SJCRH30 (cell line): Measurements from ENCODE around the gene XRCC1. TPM values are rescaled to one million over a fixed set of nuclear protein-coding genes. Genes with fewer than 3 reads are reported as not detected.
"Not testable (repeated sequence)": the region's sequence is repeated elsewhere in the genome, so short reads cannot be mapped to it uniquely, and the experiment has no call there.

Experiments used
- DNase-seq, 2 experiments: peaks; one replicate each; pipeline ENCODE4 v3.0.0-alpha.2; 2015 to 2020
- H3K27ac ChIP-seq: fragments of 250-450 bp; sonication (Bioruptor Pico); 2 replicates; pipeline ENCODE4 v1.5.1; 2020; ENCODE audit warnings: mild to moderate bottlenecking, moderate library complexity
- H3K27me3 ChIP-seq: fragments of 250-450 bp; sonication (Bioruptor Pico); 2 replicates; pipeline ENCODE4 v1.5.1; 2020; ENCODE audit warnings: mild to moderate bottlenecking, moderate library complexity
- H3K36me3 ChIP-seq: fragments of 250-450 bp; sonication (Bioruptor Pico); 2 replicates; pipeline ENCODE4 v1.5.1; 2020; ENCODE audit warnings: mild to moderate bottlenecking, moderate library complexity
- H3K4me1 ChIP-seq: fragments of 250-450 bp; sonication (Bioruptor Pico); 2 replicates; pipeline ENCODE4 v1.5.1; 2020; ENCODE audit warnings: mild to moderate bottlenecking, moderate library complexity
- H3K4me3 ChIP-seq: fragments of 250-450 bp; sonication (Bioruptor Pico); 2 replicates; pipeline ENCODE4 v1.5.1; 2020; ENCODE audit warnings: mild to moderate bottlenecking, moderate library complexity
- H3K9me3 ChIP-seq: fragments of 250-450 bp; sonication (Bioruptor Pico); replicated peaks from 2 replicates; pipeline ENCODE4 v1.5.1; 2020; ENCODE audit warnings: mild to moderate bottlenecking, moderate library complexity
- total RNA-seq: library from RNA; depleted of rRNA; stranded (reverse); fragments of >200 nt; shearing (Covaris generic); gene quantifications from 2 replicates; pipeline ENCODE4 v1.2.3, GENCODE V29; 2014

XRCC1 gene
- total RNA-seq, 1 experiment from 2014 or later = 43.5 TPM

DNA sequence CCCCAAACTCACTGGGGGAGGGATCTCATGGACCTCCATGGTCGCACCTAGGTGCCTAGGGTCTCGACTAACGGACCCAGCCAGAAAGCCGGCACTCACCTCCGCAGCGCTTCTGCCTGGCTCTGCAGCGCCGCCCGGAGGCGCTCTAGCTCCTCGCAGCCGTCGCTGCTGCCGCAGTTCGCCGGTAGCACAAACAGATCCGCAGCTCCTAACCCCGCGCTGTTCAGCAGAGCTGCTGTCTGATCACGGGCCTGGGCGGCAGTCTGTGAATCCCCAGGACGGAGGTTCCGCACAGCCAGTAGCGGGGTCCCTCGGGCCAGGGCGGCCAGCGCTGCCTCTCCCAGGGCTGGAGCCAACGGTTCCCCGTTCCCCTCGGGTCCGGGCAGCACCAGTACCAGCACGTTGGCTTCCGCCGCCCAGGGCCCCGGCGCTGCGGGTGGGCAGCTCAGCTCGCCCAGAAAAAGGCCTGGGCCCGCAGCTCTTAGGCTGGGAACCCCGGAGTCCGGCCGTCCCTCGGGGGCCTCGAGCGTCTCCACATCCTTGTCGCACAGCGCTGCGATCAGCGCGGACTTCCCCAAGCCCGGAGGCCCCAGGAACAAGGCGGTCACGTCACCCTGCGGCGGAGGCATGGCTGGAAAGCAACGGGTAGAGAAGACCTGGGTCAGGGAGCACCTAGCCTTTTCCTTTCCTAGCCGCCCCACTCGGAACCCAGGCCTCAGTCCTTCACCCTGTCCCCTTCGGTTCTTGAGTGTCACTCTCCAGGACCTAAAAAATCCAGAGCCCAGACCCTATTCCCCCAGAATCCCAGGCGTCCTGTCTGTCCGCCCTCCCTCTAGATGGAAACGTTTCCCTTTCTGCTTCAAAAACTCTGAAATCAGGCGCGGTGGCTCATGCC lies 19.6 kb upstream of the XRCC1 start:
- Histone ChIP-seq H3K4me1 (0 out of 2 replicates have a peak, but pooled peaks cover 4% of the 10 kb centered on the region), H3K27me3 (no peaks in the 10 kb centered on the region), H3K27ac (peak overlapping the region; percentile 99), H3K36me3 (no peaks in the 10 kb centered on the region; the same call in 1 of the 2 replicates), H3K4me3 (peak overlapping the region; percentile 64), H3K9me3 (no peaks in the 10 kb centered on the region)
- no peak for DNase-seq

DNA sequence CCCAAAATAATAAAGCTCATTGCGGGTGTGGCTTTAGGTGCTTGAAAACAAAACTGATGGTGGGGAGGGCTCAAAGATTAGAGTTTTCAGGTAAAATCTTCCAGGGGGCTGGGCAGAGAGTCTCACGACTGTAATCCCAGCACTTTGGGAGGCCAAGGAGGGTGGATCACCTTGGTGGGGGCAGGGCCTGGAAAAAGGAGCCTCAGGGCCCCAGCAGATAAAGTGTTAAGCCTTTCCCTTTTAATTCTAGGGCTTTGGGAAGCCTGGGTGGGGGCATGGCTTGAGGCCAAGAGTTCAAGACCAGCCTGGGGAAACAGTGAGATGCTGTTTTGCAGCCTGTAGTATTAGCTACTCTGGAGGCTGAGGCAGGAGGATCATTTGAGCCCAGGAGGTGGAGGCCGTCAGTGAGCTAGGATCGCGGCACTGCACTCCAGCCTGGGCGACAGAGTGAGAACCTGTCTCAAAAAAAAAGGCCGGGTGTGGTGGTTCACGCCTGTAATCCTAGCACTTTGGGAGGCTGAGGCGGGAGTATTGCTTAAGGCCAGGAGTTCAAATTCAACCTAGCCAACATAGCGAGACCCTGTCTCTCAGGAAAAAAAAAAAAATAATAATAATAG lies 18.9 kb upstream of the XRCC1 start:
- no peaks in the 10 kb centered on the region for H3K27me3 ChIP-seq
- DNase-seq = no peak
- no peaks in the 10 kb centered on the region for H3K9me3 ChIP-seq
- no peak overlapping the region for H3K4me3 ChIP-seq
- H3K4me1 ChIP-seq = 0 out of 2 replicates have a peak, but pooled peaks cover 4% of the 10 kb centered on the region
- no peak overlapping the region for H3K27ac ChIP-seq
- H3K36me3 ChIP-seq = no peaks in the 10 kb centered on the region

DNA sequence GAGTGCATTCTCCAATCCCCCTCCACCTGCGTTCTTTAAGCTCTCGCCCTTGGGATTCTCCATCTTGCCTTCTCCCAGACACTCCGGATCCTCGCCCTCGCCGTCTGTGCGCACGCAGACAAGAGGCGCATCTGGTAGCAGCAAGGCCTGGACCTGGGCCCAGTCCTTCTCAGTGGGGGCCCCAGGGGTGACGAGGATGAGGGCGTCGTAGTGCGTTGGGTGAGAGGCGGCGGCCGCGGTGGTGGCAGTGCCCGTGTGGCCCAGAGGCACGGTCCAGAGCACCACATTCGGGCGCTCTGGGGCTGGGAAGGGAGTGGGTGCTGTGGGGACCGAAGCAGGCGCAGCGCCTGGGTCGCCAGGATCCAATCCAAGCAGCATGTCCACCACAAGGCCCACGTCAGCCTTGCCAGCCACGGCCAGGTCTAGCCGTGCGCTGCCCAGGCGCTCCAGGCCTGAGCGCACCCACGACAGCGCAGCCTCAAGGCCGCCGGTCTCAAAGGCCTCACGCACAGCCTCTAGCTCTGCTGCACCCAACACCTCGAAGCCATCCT lies 17.5 kb upstream of the XRCC1 start:
- H3K27ac ChIP-seq = no peak overlapping the region
- no peak overlapping the region for H3K4me3 ChIP-seq
- 0 out of 2 replicates have a peak, but pooled peaks cover 4% of the 10 kb centered on the region for H3K4me1 ChIP-seq
- no peak for DNase-seq
- H3K9me3 ChIP-seq = no peaks in the 10 kb centered on the region
- H3K36me3 ChIP-seq = no peaks in the 10 kb centered on the region
- no peaks in the 10 kb centered on the region for H3K27me3 ChIP-seq

DNA sequence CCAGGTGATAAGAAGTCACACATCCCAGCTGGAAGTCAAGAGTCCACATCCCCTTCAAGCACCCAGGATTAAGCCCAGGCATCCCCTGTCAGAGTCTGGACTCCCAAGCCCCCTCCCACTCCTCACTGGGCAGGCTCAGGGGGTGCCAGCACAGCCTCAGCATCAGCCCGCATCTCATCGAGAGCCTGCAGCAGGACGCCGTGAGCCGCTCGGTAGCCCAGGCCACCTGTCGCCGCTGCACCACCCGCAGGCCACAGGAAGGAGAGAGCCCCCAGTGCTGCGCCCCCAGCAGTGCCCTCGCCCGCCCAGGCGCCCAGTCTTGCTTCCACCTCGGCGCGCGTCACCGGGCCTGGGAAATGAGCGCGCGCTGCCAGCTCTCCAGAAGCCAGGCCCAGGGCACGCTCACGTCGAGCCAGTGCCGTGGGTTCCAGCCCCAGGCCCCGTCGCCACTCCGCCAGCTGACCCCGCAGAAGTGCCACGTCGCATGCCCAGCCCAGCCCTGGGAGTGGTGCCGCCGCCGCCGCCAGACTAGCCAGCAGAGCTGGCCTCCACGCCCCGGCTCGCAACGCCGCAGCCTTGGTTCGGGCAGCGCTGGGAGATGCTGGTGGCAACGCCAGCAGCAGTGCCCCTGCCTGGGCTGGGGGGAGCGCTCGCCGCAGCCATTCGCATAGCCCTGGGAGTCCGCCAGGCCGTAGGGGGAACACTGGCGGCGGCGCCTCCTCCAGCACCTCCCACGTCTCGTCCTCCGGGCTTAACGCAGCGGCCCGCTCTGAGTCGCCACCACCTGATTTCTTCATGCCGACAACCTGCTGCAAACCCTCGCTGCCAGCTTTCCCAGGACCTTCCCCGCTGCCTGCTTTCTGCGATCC lies 16.8 kb upstream of the XRCC1 start:
- Histone ChIP-seq H3K4me1 (no peaks in the 10 kb centered on the region), H3K27ac (no peak overlapping the region), H3K9me3 (no peaks in the 10 kb centered on the region), H3K36me3 (no peaks in the 10 kb centered on the region), H3K4me3 (no peak overlapping the region), H3K27me3 (no peaks in the 10 kb centered on the region)
- DNase-seq = no peak

DNA sequence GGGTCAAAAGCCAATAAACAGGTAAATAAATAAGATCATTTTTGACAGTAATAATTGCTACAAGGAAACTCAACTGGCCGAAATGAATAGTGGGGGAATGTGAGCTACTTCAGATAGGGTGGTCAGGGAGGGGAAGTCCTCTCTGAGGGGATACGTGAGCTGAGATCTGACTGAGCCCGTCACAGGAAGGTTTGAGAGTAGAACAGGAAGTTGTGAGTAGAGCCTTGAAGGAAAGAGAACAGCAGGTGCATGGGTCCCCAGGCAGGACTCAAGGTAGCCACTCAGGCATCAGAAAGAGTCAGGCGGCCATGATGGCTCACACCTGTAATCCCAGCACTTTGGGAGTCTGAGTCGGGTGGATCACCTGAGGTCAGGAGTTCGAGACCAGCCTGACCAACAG lies 14.4 kb upstream of the XRCC1 start:
- no peaks in the 10 kb centered on the region for H3K4me1 ChIP-seq
- no peaks in the 10 kb centered on the region for H3K36me3 ChIP-seq

DNA sequence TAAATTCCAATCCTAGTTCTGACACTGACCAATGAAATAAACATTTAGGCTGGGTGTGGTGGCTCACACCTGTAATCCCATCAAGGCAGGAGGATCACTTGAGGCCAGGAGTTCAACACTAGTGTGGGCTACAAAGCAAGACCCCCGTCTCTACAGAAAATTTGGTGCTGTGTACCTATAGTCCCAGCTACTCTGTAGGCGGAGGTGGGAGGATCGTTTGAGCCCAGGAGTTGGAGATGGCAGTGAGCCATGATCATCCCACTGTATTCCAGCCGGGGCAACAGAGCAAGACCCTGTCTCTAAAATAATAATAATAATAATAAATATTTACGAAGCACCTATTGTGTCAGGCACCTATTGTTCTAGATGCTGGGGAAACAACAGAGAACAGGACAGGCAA lies 13.9 kb upstream of the XRCC1 start:
- H3K9me3 ChIP-seq = no peaks in the 10 kb centered on the region
- no peaks in the 10 kb centered on the region for H3K36me3 ChIP-seq
- DNase-seq = no peak
- no peaks in the 10 kb centered on the region for H3K27me3 ChIP-seq
- no peak overlapping the region for H3K27ac ChIP-seq
- no peak overlapping the region for H3K4me3 ChIP-seq
- no peaks in the 10 kb centered on the region for H3K4me1 ChIP-seq

More for the DNA sequence above, 14.4 kb upstream of the XRCC1 start:
- Histone ChIP-seq H3K9me3 (no peaks in the 10 kb centered on the region), H3K27ac (no peak overlapping the region), H3K27me3 (no peaks in the 10 kb centered on the region), H3K4me3 (no peak overlapping the region)
- no peak for DNase-seq

DNA sequence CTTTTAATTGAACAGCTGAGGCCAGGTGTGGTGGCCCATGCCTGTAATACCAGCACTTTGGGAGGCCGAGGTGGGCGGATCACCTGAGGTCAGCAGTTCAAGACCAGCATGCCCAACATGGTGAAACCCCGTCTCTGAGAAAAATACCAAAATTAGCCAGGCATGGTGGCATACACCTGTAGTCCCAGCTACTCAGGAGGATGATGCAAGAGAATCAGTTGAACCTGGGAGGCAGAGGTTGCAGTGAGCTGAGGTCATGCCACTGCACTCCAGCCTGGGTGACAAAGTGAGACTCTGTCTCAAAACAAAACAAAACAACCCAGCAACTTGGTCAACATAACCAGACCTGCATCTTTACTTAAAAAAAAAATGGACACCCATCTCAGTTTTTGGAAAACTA lies 11.7 kb upstream of the XRCC1 start:
- not testable (repeated sequence) for DNase-seq, H3K4me3 ChIP-seq, H3K4me1 ChIP-seq, H3K27ac ChIP-seq, H3K9me3 ChIP-seq, H3K27me3 ChIP-seq, H3K36me3 ChIP-seq

DNA sequence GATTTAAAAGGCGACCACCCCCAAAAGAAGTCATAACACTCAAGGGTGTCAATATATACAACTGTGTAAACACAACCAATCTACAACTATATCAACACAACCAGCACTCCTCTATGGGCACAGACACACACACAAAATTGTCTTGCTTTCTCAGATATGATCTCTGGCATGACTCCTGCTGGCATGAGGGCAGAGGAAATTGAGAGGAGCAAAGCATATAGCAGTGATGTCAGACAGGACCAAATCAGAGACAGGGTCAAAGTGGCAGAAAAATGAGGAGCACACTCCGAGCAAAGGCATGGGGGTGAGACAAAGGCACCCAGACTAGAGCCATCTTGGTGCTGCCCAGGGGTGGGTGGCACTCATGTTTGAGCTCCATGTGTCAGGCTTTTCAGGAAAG lies 11.0 kb upstream of the XRCC1 start:
- no peak for DNase-seq
- no peaks in the 10 kb centered on the region for H3K36me3 ChIP-seq
- H3K27ac ChIP-seq = no peak overlapping the region
- no peak overlapping the region for H3K4me3 ChIP-seq
- no peaks in the 10 kb centered on the region for H3K4me1 ChIP-seq
- no peaks in the 10 kb centered on the region for H3K27me3 ChIP-seq
- no peaks in the 10 kb centered on the region for H3K9me3 ChIP-seq

DNA sequence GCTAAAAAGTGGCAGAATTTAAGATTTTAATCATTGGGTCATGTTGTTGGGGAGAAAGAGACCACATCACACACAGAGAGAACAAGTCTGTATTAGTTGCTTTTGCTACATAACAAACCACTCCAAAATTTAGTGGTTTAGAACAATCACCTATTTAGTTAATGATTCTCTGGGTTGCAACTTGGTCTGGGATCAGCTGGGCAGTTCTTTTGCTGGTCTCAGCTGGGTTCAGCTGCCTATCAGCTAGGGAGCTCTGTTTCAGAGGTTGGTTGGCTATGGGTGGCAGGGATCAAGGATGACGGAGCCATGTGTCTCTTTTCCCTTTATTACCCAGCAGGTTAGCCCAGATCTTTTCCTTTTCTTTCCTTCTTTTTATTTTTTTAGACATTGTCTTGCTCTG lies 9.2 kb upstream of the XRCC1 start:
- Histone ChIP-seq H3K4me3 (no peak overlapping the region), H3K36me3 (no peaks in the 10 kb centered on the region), H3K27me3 (no peaks in the 10 kb centered on the region), H3K9me3 (no peaks in the 10 kb centered on the region), H3K4me1 (no peaks in the 10 kb centered on the region), H3K27ac (no peak overlapping the region)
- no peak for DNase-seq

DNA sequence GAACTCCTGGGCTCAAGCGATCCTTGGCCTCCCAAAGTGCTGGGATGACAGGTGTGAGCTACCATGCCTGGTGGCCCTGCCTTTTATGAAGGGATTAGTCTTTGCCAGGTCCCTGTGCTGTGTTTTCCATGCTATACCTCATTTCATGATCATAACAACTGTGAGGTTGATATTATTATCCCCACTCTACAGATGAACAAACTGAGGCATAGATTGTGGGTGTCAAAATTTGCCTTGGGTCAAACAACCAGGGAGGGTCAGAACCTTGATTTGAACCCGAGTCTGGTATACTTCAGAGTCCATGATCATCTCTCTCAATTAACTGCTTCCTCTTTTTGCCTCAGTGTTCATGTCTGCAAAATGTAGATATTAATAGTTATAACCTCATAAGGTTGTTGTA lies 7.2 kb upstream of the XRCC1 start:
- Histone ChIP-seq H3K4me3 (no peak overlapping the region), H3K9me3 (no peaks in the 10 kb centered on the region), H3K4me1 (no peaks in the 10 kb centered on the region), H3K27ac (no peak overlapping the region), H3K27me3 (no peaks in the 10 kb centered on the region), H3K36me3 (no peaks in the 10 kb centered on the region)
- DNase-seq = no peak

DNA sequence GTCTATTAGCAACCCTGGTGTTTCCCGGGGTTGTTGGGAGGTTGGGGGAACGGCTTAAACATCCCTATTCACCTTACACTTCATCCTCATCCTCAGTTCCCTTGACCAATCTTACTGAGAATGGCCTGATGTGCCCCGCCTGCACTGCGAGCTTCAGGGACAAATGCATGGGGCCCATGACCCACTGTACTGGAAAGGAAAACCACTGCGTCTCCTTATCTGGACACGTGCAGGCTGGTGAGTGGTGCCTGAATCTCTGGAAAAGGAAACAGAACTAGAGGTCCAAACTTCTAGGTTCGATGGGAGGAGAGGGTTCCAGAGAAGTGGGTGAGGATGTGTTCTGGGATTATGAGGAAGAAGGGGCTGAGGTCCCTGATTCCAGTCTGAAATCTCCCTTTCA lies 6.1 kb upstream of the XRCC1 start:
- no peak overlapping the region for H3K27ac ChIP-seq
- H3K9me3 ChIP-seq = no peaks in the 10 kb centered on the region
- no peak overlapping the region; the same call in 1 of the 2 replicates for H3K4me3 ChIP-seq
- H3K4me1 ChIP-seq = no peaks in the 10 kb centered on the region
- no peaks in the 10 kb centered on the region for H3K27me3 ChIP-seq
- DNase-seq = no peak
- no peaks in the 10 kb centered on the region for H3K36me3 ChIP-seq

DNA sequence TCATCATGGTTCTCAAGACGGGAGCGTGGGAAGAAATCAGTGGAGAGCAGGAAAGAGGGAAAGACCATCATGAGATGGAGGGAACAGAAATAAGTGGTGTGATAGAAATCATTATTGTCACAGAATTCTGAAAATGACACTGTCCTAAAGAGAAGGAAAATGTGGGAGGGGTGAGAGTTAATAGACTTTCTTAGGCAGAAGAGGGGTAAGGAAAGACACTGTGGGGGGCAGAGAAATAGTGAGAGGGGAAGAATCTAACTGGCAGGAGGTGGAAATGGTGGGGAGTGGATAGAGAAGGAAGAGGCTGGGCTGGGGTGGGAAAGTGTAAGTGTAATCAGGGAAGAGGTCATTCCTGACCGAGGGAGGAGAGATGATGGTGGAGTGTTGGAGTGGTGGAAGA lies 3.5 kb upstream of the XRCC1 start:
- H3K27ac ChIP-seq = no peak overlapping the region
- H3K27me3 ChIP-seq = no peaks in the 10 kb centered on the region
- no peaks in the 10 kb centered on the region for H3K4me1 ChIP-seq
- H3K9me3 ChIP-seq = no peaks in the 10 kb centered on the region
- no peak overlapping the region for H3K4me3 ChIP-seq
- DNase-seq = no peak
- H3K36me3 ChIP-seq = no peaks in the 10 kb centered on the region

DNA sequence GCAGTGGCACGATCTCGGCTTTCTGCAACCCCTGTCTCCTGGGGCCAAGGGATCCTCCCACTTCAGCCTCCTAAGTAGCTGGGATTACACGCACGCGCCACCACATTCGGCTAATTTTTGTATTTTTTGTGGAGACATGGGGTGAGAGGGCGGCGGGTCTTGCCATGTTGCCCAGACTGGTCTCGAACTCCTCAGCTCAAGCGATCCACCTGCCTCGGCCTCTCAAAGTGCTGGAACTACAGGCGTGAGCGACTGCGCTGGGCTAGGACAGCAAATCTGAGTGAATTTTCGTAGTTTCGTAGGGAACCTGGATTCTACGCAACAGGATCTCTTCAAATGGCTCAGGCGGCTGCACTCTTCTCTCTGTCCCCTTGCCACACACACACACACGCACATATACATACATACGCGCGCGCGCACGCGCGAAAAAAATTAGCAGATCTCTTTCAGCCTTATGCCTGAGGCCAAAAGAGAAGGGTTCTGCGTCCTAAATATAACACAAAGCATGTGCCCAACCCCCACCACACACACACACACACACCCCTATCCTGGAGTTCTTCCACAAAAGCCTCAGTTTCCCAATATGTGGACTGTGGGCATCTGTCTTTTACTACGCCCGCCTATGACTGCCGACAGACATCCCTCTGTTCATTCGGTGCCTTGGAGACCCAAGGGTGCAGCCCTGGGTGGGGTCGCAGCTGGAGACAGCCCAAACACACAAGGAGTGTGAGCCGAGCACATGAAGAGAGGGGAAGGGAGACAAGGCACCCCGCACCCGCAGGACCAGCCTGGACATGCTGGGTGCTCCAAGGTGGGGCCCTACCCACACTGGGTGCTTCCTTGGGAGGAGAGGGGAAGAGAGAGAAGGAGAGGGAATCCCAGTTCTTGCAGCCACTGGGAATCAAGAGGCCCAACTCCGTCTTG lies 890 bp upstream of the XRCC1 start:
- no peak for DNase-seq
- Histone ChIP-seq H3K9me3 (no peaks in the 10 kb centered on the region), H3K27me3 (no peaks in the 10 kb centered on the region), H3K4me3 (peak overlapping the region; percentile 65), H3K36me3 (no peaks in the 10 kb centered on the region), H3K27ac (no peak overlapping the region), H3K4me1 (no peaks in the 10 kb centered on the region)
